ENCODE results near the gene PTPN4.

GRCh38 chr2:119760237-119760955, 674 bp downstream of the PTPN4 start:
- TF ChIP-seq ZNF274 (IDR thresholded peaks at IDR 0.05; ENCODE audit: low read depth, low read length), result no peak
- no peak for TF ChIP-seq SUZ12 (IDR thresholded peaks at IDR 0.05; ENCODE audit: extremely low read depth, insufficient read depth, insufficient read length)

Data from NT2/D1 (cell line).